Thyroid gland (tissue), 4 donors: ENCODE measurements around the gene LUM. TPM values are rescaled to one million over a fixed set of nuclear protein-coding genes. Genes with fewer than 3 reads are reported as not detected.

ENCODE experiments used
- DNase-seq, 2 donors: peaks; one replicate each; pipeline ENCODE4 v3.0.0-alpha.2; 2019
- H3K27ac ChIP-seq, 3 donors: fragments of 200-600 bp; sonication (generic); 1 replicate in 2 of 3; 2 replicates in 1 of 3; pipeline ENCODE4 v1.5.1; 2016 to 2019; ENCODE audit warnings: mild to moderate bottlenecking in 1 of 3, moderate library complexity in 1 of 3
- H3K27me3 ChIP-seq: fragments of 200-600 bp; sonication (generic); one replicate; pipeline ENCODE4 v1.5.1; 2019
- H3K36me3 ChIP-seq, 2 donors: fragments of 200-600 bp; sonication (generic); one replicate each; pipeline ENCODE4 v1.5.1; 2016 to 2019
- H3K4me1 ChIP-seq, 2 donors: fragments of 200-600 bp; sonication (generic); one replicate each; pipeline ENCODE4 v1.5.1; 2017 to 2019
- H3K4me3 ChIP-seq, 3 donors: fragments of 200-600 bp; sonication (generic); replicated peaks in 1 of 3; 1 replicate in 2 of 3; 2 replicates in 1 of 3; pipeline ENCODE4 v1.5.1; 2016; ENCODE audit warnings: mild to moderate bottlenecking in 1 of 3
- H3K9me3 ChIP-seq: fragments of 200-600 bp; sonication (generic); one replicate; pipeline ENCODE4 v1.5.1; 2017
- CTCF ChIP-seq, 6 experiments: fragments of 200-600 bp in 3 of 6; fragments of 450-650 bp in 3 of 6; sonication (generic) in 3 of 6; IDR thresholded peaks; one replicate each; pipeline ENCODE4 v1.5.1; 2016 to 2019; ENCODE audit warnings: antibody characterized with exemption in 6 of 6, mild to moderate bottlenecking in 2 of 6, inconsistent platforms in 1 of 6, moderate library complexity in 1 of 6
- POLR2A ChIP-seq, 2 donors: fragments of 450-650 bp; IDR thresholded peaks; one replicate each; pipeline ENCODE4 v1.6.1; 2017; ENCODE audit warnings: antibody characterized with exemption in 2 of 2, mild to moderate bottlenecking in 2 of 2, moderate library complexity in 1 of 2
- WGBS, 2 donors: methylation state at CpG; one replicate each; pipeline ENCODE4 v1.1.5; 2017; 5-methylcytosine and 5-hydroxymethylcytosine counted together
- intact Hi-C: fragments of 100-400 bp; cut with DNase I; formaldehyde crosslinking; loops from one replicate; pipeline ENCODE4 v1.15.1; 2023
- total RNA-seq, 4 donors: library from RNA; depleted of rRNA; stranded (reverse); fragments of >200 nt; gene quantifications; one replicate each; pipeline ENCODE4 v1.2.3, GENCODE V29; 2016

LUM gene
- total RNA-seq, 4 donors from 2014 or later = 36.7 to 840 (median 127) TPM

- no peak for DNase-seq
- intact Hi-C loops = no loop called here
- no peaks in the 10 kb centered on the region for H3K36me3 ChIP-seq
- no peak overlapping the region for H3K27ac ChIP-seq
- H3K4me3 ChIP-seq = no peak overlapping the region
- 66 to 76% methylated on average over 5 of the region's 5 CpGs for WGBS, 2 donors
- no peaks in the 10 kb centered on the region for H3K4me1 ChIP-seq
- no peaks in the 10 kb centered on the region for H3K9me3 ChIP-seq
- H3K27me3 ChIP-seq = no peaks in the 10 kb centered on the region
- no peak for TF ChIP-seq POLR2A (IDR thresholded peaks at IDR 0.05)
- no peak for TF ChIP-seq CTCF (IDR thresholded peaks at IDR 0.05)
Measured at GRCh38 chr12:91110311-91110924, 876 bp downstream of the LUM start.

GRCh38 chr12:91109581-91110310 lies 1.5 kb downstream of the LUM start:
- Histone ChIP-seq H3K27ac (no peak overlapping the region), H3K27me3 (no peaks in the 10 kb centered on the region), H3K4me3 (no peak overlapping the region), H3K9me3 (no peaks in the 10 kb centered on the region), H3K4me1 (no peaks in the 10 kb centered on the region), H3K36me3 (no peaks in the 10 kb centered on the region)
- WGBS, 2 donors = 83 to 88% methylated on average over 2 of the region's 2 CpGs
- no peak for DNase-seq
- TF ChIP-seq POLR2A (IDR thresholded peaks at IDR 0.05) (no peak), CTCF (IDR thresholded peaks at IDR 0.05) (no peak)
- intact Hi-C loops = no loop called here

GRCh38 chr12:91109148-91109564 lies 2.1 kb downstream of the LUM start:
- intact Hi-C loops = no loop called here
- H3K27ac ChIP-seq = no peak overlapping the region

GRCh38 chr12:91108196-91108755 lies 3.0 kb downstream of the LUM start:
- intact Hi-C loops = no loop called here
- Histone ChIP-seq H3K27me3 (no peaks in the 10 kb centered on the region), H3K4me1 (no peaks in the 10 kb centered on the region), H3K27ac (no peak overlapping the region), H3K36me3 (no peaks in the 10 kb centered on the region), H3K9me3 (no peaks in the 10 kb centered on the region), H3K4me3 (no peak overlapping the region)
- DNase-seq = no peak
- TF ChIP-seq CTCF (IDR thresholded peaks at IDR 0.05) = no peak
- no peak for TF ChIP-seq POLR2A (IDR thresholded peaks at IDR 0.05)
- 79% methylated on average over 5 of the region's 5 CpGs for WGBS, 2 donors

More at GRCh38 chr12:91109148-91109564, 2.1 kb downstream of the LUM start:
- Histone ChIP-seq H3K4me3 (no peak overlapping the region), H3K27me3 (no peaks in the 10 kb centered on the region), H3K4me1 (no peaks in the 10 kb centered on the region), H3K9me3 (no peaks in the 10 kb centered on the region), H3K36me3 (no peaks in the 10 kb centered on the region)
- DNase-seq = peak; percentile 38 to 53
- TF ChIP-seq CTCF (IDR thresholded peaks at IDR 0.05) (peak in 4 of 6 experiments; percentile 33 to 59 (median 37)), POLR2A (IDR thresholded peaks at IDR 0.05) (no peak)
- 27 to 30% methylated on average over 7 of the region's 7 CpGs for WGBS, 2 donors

- intact Hi-C loops = no loop called here
- H3K4me1 ChIP-seq = no peaks in the 10 kb centered on the region
- H3K4me3 ChIP-seq = no peak overlapping the region
- TF ChIP-seq POLR2A (IDR thresholded peaks at IDR 0.05) (no peak), CTCF (IDR thresholded peaks at IDR 0.05) (no peak)
- no peak for DNase-seq
- H3K9me3 ChIP-seq = no peaks in the 10 kb centered on the region
- H3K27me3 ChIP-seq = no peaks in the 10 kb centered on the region
- H3K36me3 ChIP-seq = no peaks in the 10 kb centered on the region
- H3K27ac ChIP-seq = no peak overlapping the region
Measured at GRCh38 chr12:91106283-91106682, 5.0 kb downstream of the LUM start.
